GM12878 (cell line): ENCODE data around the gene FNDC8. TPM values are rescaled to one million over a fixed set of nuclear protein-coding genes. Genes with fewer than 3 reads are reported as not detected.

ENCODE experiments used
- CEBPB ChIP-seq, 2 experiments: fragments of 150-350 bp in 1 of 2; IDR thresholded peaks; 2 replicates each; pipeline ENCODE4 v1.6.1; 2012 to 2014; ENCODE audit warnings: low read depth in 2 of 2, low read length in 2 of 2, borderline replicate concordance in 1 of 2, inconsistent platforms in 1 of 2
- EGR1 ChIP-seq, 2 experiments: IDR thresholded peaks; 1 replicate in 1 of 2; 2 replicates in 1 of 2; pipeline ENCODE4 v1.6.1; 2011 to 2012; ENCODE audit warnings: low read depth in 2 of 2, low read length in 2 of 2, borderline replicate concordance in 1 of 2, mild to moderate bottlenecking in 1 of 2, moderate library complexity in 1 of 2
- JUNB ChIP-seq: IDR thresholded peaks from 2 replicates; pipeline ENCODE4 v1.6.1; 2016; ENCODE audit warnings: antibody characterized with exemption, mild to moderate bottlenecking
- KDM1A ChIP-seq: fragments of 200-600 bp; sonication (generic); IDR thresholded peaks from 2 replicates; pipeline ENCODE4 v1.6.1; 2016; ENCODE audit warnings: borderline replicate concordance
- MTA3 ChIP-seq: IDR thresholded peaks from 2 replicates; pipeline ENCODE4 v1.6.1; 2012; ENCODE audit warnings: low read length, inconsistent platforms, borderline replicate concordance
- MXI1 ChIP-seq: fragments of 150-350 bp; IDR thresholded peaks from 2 replicates; pipeline ENCODE4 v1.6.1; 2011; ENCODE audit warnings: low read depth, mild to moderate bottlenecking, inconsistent platforms, low read length, improper control_type of control experiment
- NR2C2 ChIP-seq: IDR thresholded peaks from 2 replicates; pipeline ENCODE4 v1.6.1; 2011; ENCODE audit warnings: borderline replicate concordance, low read depth; ENCODE audit not compliant: control insufficient read depth, insufficient read length
- POLR2A ChIP-seq: IDR thresholded peaks from 2 replicates; pipeline ENCODE4 v1.6.1; 2011; ENCODE audit warnings: low read depth, mild to moderate bottlenecking, low read length
- RBBP5 ChIP-seq: fragments of 200-600 bp; sonication (generic); conservative IDR thresholded peaks from 2 replicates; pipeline ENCODE4 v1.6.1; 2016
- SMAD1 ChIP-seq: fragments of 450-650 bp; IDR thresholded peaks from 2 replicates; pipeline ENCODE4 v1.6.1; 2018; ENCODE audit warnings: mild to moderate bottlenecking, low read depth; ENCODE audit not compliant: partially characterized antibody
- SMC3 ChIP-seq: IDR thresholded peaks from 2 replicates; pipeline ENCODE4 v1.6.1; 2011; ENCODE audit warnings: low read length, improper control_type of control experiment, borderline replicate concordance
- SP1 ChIP-seq: IDR thresholded peaks from one replicate; pipeline ENCODE4 v1.6.1; 2011; ENCODE audit warnings: low read depth, low read length
- STAT3 ChIP-seq: IDR thresholded peaks from 2 replicates; pipeline ENCODE4 v1.6.1; 2011; ENCODE audit warnings: low read depth, low read length, improper control_type of control experiment
- SUPT20H ChIP-seq: IDR thresholded peaks from 2 replicates; pipeline ENCODE4 v1.6.1; 2011; ENCODE audit warnings: low read depth, mild to moderate bottlenecking, low read length, moderate library complexity, borderline replicate concordance; ENCODE audit not compliant: control insufficient read depth
- TCF7 ChIP-seq: IDR thresholded peaks from 2 replicates; pipeline ENCODE4 v1.6.1; 2014; ENCODE audit warnings: antibody characterized with exemption, borderline replicate concordance
- YY1 ChIP-seq: IDR thresholded peaks from 2 replicates; pipeline ENCODE4 v1.6.1; 2011; ENCODE audit warnings: low read depth, mild to moderate bottlenecking, low read length
- ZNF384 ChIP-seq: IDR thresholded peaks from 2 replicates; pipeline ENCODE4 v1.6.1; 2012; ENCODE audit warnings: low read depth, mild to moderate bottlenecking, low read length, improper control_type of control experiment, borderline replicate concordance
- ZSCAN29 ChIP-seq: fragments of 450-650 bp; IDR thresholded peaks from 2 replicates; pipeline ENCODE4 v1.6.1; 2017; ENCODE audit warnings: mild to moderate bottlenecking, moderate library complexity
- polyA plus RNA-seq, 11 experiments: library from polyadenylated mRNA; depleted of rRNA in 4 of 11; unstranded in 6 of 11; stranded (reverse) in 5 of 11; fragments of >200 nt; fragmentation: Nextera tagmentation in 4 of 11; fragmentation: Illumina TruSeq in 1 of 11; extraction: Ambion mirVana in 4 of 11; extraction: Trizol in 1 of 11; gene quantifications; 1 replicate in 1 of 11; 2 replicates in 10 of 11; pipeline versions ENCODE4 v1.2.1 to v1.2.3, GENCODE V29; 2011 to 2016; ENCODE audit warnings: inconsistent platforms in 2 of 11, missing spikeins in 2 of 11, low read depth in 1 of 11
- total RNA-seq, 4 experiments: library from RNA; depleted of rRNA in 3 of 4; stranded (reverse); fragments of >200 nt in 3 of 4; fragmentation: Illumina TruSeq in 1 of 4; extraction: Trizol in 1 of 4; gene quantifications; 2 replicates each; pipeline versions ENCODE4 v1.2.1 to v1.2.3, GENCODE V29; 2013 to 2021
- TF ChIP-seq, protein P1 (sequence below): fragments of 450-650 bp; IDR thresholded peaks from 2 replicates; pipeline ENCODE4 v1.6.1; 2017; ENCODE audit warnings: mild to moderate bottlenecking
- TF ChIP-seq, protein P2 (sequence below): fragments of 450-650 bp; IDR thresholded peaks from 2 replicates; pipeline ENCODE4 v1.6.1; 2017; ENCODE audit warnings: antibody characterized with exemption, mild to moderate bottlenecking, moderate library complexity
- TF ChIP-seq, protein P3 (sequence below): fragments of 450-650 bp; IDR thresholded peaks from 2 replicates; pipeline ENCODE4 v1.6.1; 2017; ENCODE audit warnings: mild to moderate bottlenecking, moderate library complexity
- TF ChIP-seq, protein P4 (sequence below): fragments of 450-650 bp; IDR thresholded peaks from 2 replicates; pipeline ENCODE4 v1.6.1; 2016; ENCODE audit warnings: mild to moderate bottlenecking

Gene FNDC8
- total and polyA plus RNA-seq, 10 of the 15 experiments (the other 5 are each of a cell fraction or from before 2014, with no cell fraction given), result 0.06 to 0.15 (median 0.11) TPM; not detected in 7

DNA sequence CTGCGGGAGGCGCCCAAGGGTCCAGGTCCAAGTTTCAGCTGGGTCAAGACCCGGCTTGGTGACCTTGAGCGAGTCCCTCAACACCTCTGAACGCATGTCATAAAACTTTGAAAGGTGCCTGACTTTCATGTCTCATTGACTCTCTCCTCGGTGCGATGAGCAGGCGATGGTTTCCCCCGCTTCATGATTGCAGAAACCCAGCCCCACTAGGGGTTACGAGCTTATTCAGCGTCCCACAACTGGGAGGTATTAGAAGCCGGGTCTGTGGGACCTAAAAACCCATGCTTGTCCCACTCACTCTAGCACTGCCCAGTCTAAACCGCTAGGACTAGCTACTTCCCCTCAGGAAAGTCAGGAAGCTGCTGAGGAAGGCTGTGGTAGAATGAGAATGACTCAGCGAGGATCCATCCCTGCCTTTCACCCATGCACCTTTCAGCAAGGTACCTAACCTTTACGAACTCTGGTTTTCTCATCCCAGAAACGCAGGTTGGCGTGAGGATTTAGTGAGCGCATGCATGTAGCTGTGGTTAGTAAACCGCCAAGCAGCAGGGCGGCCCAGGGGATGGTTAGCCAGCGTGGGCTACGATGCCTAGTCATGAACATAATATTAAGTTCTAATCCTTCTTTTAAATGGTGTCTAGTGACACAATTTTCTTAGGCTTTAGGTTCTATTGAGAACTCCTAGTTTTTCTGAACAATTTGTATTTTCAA lies 31.7 kb upstream of the FNDC8 start (continued):
- TF ChIP-seq, protein P1, sequence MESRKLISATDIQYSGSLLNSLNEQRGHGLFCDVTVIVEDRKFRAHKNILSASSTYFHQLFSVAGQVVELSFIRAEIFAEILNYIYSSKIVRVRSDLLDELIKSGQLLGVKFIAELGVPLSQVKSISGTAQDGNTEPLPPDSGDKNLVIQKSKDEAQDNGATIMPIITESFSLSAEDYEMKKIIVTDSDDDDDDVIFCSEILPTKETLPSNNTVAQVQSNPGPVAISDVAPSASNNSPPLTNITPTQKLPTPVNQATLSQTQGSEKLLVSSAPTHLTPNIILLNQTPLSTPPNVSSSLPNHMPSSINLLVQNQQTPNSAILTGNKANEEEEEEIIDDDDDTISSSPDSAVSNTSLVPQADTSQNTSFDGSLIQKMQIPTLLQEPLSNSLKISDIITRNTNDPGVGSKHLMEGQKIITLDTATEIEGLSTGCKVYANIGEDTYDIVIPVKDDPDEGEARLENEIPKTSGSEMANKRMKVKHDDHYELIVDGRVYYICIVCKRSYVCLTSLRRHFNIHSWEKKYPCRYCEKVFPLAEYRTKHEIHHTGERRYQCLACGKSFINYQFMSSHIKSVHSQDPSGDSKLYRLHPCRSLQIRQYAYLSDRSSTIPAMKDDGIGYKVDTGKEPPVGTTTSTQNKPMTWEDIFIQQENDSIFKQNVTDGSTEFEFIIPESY, result no peak
- TF ChIP-seq ZNF384 (no peak), SUPT20H (no peak), NR2C2 (no peak), MXI1 (no peak), EGR1 (IDR thresholded peaks at IDR 0.05; ENCODE audit: borderline replicate concordance in 1 of 2, low read depth in 2 of 2, low read length in 2 of 2) (no peak), JUNB (no peak), TCF7 (no peak), KDM1A (no peak), SP1 (no peak), POLR2A (no peak), STAT3 (no peak), YY1 (no peak), SMAD1 (no peak), CEBPB (IDR thresholded peaks at IDR 0.05; ENCODE audit: borderline replicate concordance in 1 of 2, low read depth in 2 of 2, low read length in 2 of 2) (no peak), RBBP5 (no peak), SMC3 (no peak), MTA3 (no peak), ZSCAN29 (no peak)
- TF ChIP-seq, protein P2, sequence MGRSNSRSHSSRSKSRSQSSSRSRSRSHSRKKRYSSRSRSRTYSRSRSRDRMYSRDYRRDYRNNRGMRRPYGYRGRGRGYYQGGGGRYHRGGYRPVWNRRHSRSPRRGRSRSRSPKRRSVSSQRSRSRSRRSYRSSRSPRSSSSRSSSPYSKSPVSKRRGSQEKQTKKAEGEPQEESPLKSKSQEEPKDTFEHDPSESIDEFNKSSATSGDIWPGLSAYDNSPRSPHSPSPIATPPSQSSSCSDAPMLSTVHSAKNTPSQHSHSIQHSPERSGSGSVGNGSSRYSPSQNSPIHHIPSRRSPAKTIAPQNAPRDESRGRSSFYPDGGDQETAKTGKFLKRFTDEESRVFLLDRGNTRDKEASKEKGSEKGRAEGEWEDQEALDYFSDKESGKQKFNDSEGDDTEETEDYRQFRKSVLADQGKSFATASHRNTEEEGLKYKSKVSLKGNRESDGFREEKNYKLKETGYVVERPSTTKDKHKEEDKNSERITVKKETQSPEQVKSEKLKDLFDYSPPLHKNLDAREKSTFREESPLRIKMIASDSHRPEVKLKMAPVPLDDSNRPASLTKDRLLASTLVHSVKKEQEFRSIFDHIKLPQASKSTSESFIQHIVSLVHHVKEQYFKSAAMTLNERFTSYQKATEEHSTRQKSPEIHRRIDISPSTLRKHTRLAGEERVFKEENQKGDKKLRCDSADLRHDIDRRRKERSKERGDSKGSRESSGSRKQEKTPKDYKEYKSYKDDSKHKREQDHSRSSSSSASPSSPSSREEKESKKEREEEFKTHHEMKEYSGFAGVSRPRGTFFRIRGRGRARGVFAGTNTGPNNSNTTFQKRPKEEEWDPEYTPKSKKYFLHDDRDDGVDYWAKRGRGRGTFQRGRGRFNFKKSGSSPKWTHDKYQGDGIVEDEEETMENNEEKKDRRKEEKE, result no peak
- TF ChIP-seq, protein P3, sequence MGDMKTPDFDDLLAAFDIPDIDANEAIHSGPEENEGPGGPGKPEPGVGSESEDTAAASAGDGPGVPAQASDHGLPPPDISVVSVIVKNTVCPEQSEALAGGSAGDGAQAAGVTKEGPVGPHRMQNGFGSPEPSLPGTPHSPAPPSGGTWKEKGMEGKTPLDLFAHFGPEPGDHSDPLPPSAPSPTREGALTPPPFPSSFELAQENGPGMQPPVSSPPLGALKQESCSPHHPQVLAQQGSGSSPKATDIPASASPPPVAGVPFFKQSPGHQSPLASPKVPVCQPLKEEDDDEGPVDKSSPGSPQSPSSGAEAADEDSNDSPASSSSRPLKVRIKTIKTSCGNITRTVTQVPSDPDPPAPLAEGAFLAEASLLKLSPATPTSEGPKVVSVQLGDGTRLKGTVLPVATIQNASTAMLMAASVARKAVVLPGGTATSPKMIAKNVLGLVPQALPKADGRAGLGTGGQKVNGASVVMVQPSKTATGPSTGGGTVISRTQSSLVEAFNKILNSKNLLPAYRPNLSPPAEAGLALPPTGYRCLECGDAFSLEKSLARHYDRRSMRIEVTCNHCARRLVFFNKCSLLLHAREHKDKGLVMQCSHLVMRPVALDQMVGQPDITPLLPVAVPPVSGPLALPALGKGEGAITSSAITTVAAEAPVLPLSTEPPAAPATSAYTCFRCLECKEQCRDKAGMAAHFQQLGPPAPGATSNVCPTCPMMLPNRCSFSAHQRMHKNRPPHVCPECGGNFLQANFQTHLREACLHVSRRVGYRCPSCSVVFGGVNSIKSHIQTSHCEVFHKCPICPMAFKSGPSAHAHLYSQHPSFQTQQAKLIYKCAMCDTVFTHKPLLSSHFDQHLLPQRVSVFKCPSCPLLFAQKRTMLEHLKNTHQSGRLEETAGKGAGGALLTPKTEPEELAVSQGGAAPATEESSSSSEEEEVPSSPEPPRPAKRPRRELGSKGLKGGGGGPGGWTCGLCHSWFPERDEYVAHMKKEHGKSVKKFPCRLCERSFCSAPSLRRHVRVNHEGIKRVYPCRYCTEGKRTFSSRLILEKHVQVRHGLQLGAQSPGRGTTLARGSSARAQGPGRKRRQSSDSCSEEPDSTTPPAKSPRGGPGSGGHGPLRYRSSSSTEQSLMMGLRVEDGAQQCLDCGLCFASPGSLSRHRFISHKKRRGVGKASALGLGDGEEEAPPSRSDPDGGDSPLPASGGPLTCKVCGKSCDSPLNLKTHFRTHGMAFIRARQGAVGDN, result no peak; the same call in 1 of the 2 replicates
- TF ChIP-seq, protein P4, sequence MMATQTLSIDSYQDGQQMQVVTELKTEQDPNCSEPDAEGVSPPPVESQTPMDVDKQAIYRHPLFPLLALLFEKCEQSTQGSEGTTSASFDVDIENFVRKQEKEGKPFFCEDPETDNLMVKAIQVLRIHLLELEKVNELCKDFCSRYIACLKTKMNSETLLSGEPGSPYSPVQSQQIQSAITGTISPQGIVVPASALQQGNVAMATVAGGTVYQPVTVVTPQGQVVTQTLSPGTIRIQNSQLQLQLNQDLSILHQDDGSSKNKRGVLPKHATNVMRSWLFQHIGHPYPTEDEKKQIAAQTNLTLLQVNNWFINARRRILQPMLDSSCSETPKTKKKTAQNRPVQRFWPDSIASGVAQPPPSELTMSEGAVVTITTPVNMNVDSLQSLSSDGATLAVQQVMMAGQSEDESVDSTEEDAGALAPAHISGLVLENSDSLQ, result no peak; the same call in 1 of the 2 replicates
